Mesodermal cell (in vitro differentiated cells): ENCODE measurements around the gene TEX35.

Experiments used
- H3K27ac ChIP-seq: 2 replicates; pipeline ENCODE4 v1.7.0; 2013; ENCODE audit warnings: mild to moderate bottlenecking, low read depth, low read length, moderate library complexity; ENCODE audit not compliant: severe bottlenecking
- H3K36me3 ChIP-seq: 2 replicates; pipeline ENCODE4 v1.7.1; 2013; ENCODE audit warnings: mild to moderate bottlenecking, low read length, moderate library complexity; ENCODE audit not compliant: control insufficient read depth, insufficient read depth
- H3K4me1 ChIP-seq: one replicate; pipeline ENCODE4 v1.7.1; 2013; ENCODE audit warnings: mild to moderate bottlenecking, low read length; ENCODE audit not compliant: insufficient read depth, control insufficient read depth, poor library complexity, severe bottlenecking
- H3K4me3 ChIP-seq: 2 replicates; pipeline ENCODE4 v1.7.0; 2013; ENCODE audit warnings: low read length, control low read depth, mild to moderate bottlenecking; ENCODE audit not compliant: insufficient read depth, poor library complexity, severe bottlenecking; ENCODE audit errors: extremely low read depth
- H3K9me3 ChIP-seq: 2 replicates; pipeline ENCODE4 v1.7.1; 2013; ENCODE audit warnings: mild to moderate bottlenecking, low read length, moderate library complexity; ENCODE audit not compliant: control insufficient read depth
- WGBS, 2 experiments: methylation state at CpG; one replicate each; pipeline ENCODE4 v1.1.5; 2013; ENCODE audit warnings: missing lambda C conversion rate in 2 of 2; ENCODE audit not compliant: insufficient coverage in 2 of 2; 5-methylcytosine and 5-hydroxymethylcytosine counted together

Gene TEX35

GRCh38 chr1:178560871-178561376 is 48.0 kb downstream of the TEX35 start:
- no peaks in the 10 kb centered on the region for H3K4me1 ChIP-seq
- no peak overlapping the region for H3K4me3 ChIP-seq
- no peak overlapping the region for H3K27ac ChIP-seq
- H3K9me3 ChIP-seq: no peaks in the 10 kb centered on the region
- WGBS, 2 experiments: 90 to 96% methylated on average over 4 to 7 of the region's 8 CpGs
- H3K36me3 ChIP-seq: no peaks in the 10 kb centered on the region

- WGBS, 2 experiments: 86 to 93% methylated on average over 4 to 6 of the region's 7 CpGs
- H3K4me3 ChIP-seq: no peak overlapping the region
Observed at GRCh38 chr1:178563099-178563820, 50.4 kb downstream of the TEX35 start.

GRCh38 chr1:178564086-178564782 is 51.3 kb downstream of the TEX35 start:
- no peak overlapping the region for H3K4me3 ChIP-seq
- H3K36me3 ChIP-seq: no peaks in the 10 kb centered on the region
- no peak overlapping the region for H3K27ac ChIP-seq
- no peaks in the 10 kb centered on the region for H3K4me1 ChIP-seq
- no peaks in the 10 kb centered on the region for H3K9me3 ChIP-seq
- 89 to 93% methylated on average over 3 of the region's 4 CpGs for WGBS, 2 experiments

More at GRCh38 chr1:178563099-178563820, 50.4 kb downstream of the TEX35 start:
- Histone ChIP-seq H3K9me3 (no peaks in the 10 kb centered on the region), H3K4me1 (no peaks in the 10 kb centered on the region), H3K27ac (no peak overlapping the region), H3K36me3 (no peaks in the 10 kb centered on the region)

- Histone ChIP-seq H3K4me3 (no peak overlapping the region), H3K4me1 (no peaks in the 10 kb centered on the region), H3K27ac (no peak overlapping the region), H3K36me3 (no peaks in the 10 kb centered on the region), H3K9me3 (no peaks in the 10 kb centered on the region)
- 66% methylated on average over 2 of the region's 2 CpGs; no CpG with 5 or more reads in 1 of the 2 experiments for WGBS, 2 experiments
Observed at GRCh38 chr1:178564783-178565180, 51.9 kb downstream of the TEX35 start.

GRCh38 chr1:178565586-178565985 is 52.7 kb downstream of the TEX35 start:
- H3K27ac ChIP-seq: no peak overlapping the region
- WGBS, 2 experiments: 74 to 78% methylated on average over 3 of the region's 3 CpGs
- no peaks in the 10 kb centered on the region for H3K36me3 ChIP-seq
- no peaks in the 10 kb centered on the region for H3K4me1 ChIP-seq
- no peak overlapping the region for H3K4me3 ChIP-seq
- H3K9me3 ChIP-seq: no peaks in the 10 kb centered on the region

- Histone ChIP-seq H3K27ac (no peak overlapping the region), H3K9me3 (no peaks in the 10 kb centered on the region), H3K4me1 (no peaks in the 10 kb centered on the region), H3K36me3 (no peaks in the 10 kb centered on the region), H3K4me3 (no peak overlapping the region)
- 96 to 100% methylated on average over 2 of the region's 3 CpGs for WGBS, 2 experiments
Observed at GRCh38 chr1:178566187-178566586, 53.3 kb downstream of the TEX35 start.

- Histone ChIP-seq H3K27ac (no peak overlapping the region), H3K4me1 (no peaks in the 10 kb centered on the region), H3K4me3 (no peak overlapping the region), H3K9me3 (no peaks in the 10 kb centered on the region), H3K36me3 (no peaks in the 10 kb centered on the region)
- WGBS, 2 experiments: 88 to 90% methylated on average over 1 to 3 of the region's 4 CpGs
Observed at GRCh38 chr1:178571807-178572206, 58.9 kb downstream of the TEX35 start.
